NCI-H1105 (cell line): ENCODE results near the gene TSFM.

Source experiments
- DNase-seq: peaks from one replicate; lab custom pipeline; 2025; lab: John Stamatoyannopoulos, UW

The TSFM gene

GRCh38 chr12:57782608-57783465 lies at the start of gene TSFM:
TSFM (plus strand) TSS chr12:57782787; CDS start chr12:57782802, 15 bp downstream.
- peak; percentile 71 for DNase-seq

- no peak for DNase-seq
Observed at GRCh38 chr12:57733928-57734327, 48.7 kb upstream of the TSFM start.

GRCh38 chr12:57734591-57734990 lies 48.0 kb upstream of the TSFM start:
- no peak for DNase-seq

GRCh38 chr12:57735198-57735855 lies 47.3 kb upstream of the TSFM start:
- peak; percentile 14 for DNase-seq

GRCh38 chr12:57735952-57736740 lies 46.4 kb upstream of the TSFM start:
- DNase-seq, result no peak

GRCh38 chr12:57736741-57737466 lies 45.7 kb upstream of the TSFM start:
- no peak for DNase-seq

- no peak for DNase-seq
Observed at GRCh38 chr12:57737467-57738460, 44.8 kb upstream of the TSFM start.

GRCh38 chr12:57738661-57739237 lies 43.8 kb upstream of the TSFM start, which contains the start of gene AGAP2:
AGAP2 (minus strand) TSS chr12:57738742; CDS start chr12:57738246, 496 bp downstream.
- peak; percentile 35 for DNase-seq

GRCh38 chr12:57739387-57739786 lies 43.2 kb upstream of the TSFM start:
- no peak for DNase-seq

GRCh38 chr12:57739914-57740538 lies 42.6 kb upstream of the TSFM start:
- no peak for DNase-seq

- no peak for DNase-seq
Observed at GRCh38 chr12:57740656-57741412, 41.8 kb upstream of the TSFM start.

- DNase-seq, result no peak
Observed at GRCh38 chr12:57741413-57741789, 41.2 kb upstream of the TSFM start.

- no peak for DNase-seq
Observed at GRCh38 chr12:57741844-57742738, 40.5 kb upstream of the TSFM start.

GRCh38 chr12:57743769-57744168 lies 38.8 kb upstream of the TSFM start:
- no peak for DNase-seq

- DNase-seq, result no peak
Observed at GRCh38 chr12:57744194-57744776, 38.3 kb upstream of the TSFM start.

- peak; percentile 89 for DNase-seq
Observed at GRCh38 chr12:57744777-57745484, 37.7 kb upstream of the TSFM start, which contains the start of gene TSPAN31. TSPAN31 (plus strand) TSS chr12:57745039; CDS start chr12:57745155, 116 bp downstream.

- no peak for DNase-seq
Observed at GRCh38 chr12:57745485-57745881, 37.1 kb upstream of the TSFM start.
